Testis (tissue), 2 donors: Measurements from ENCODE around the gene RSPH9.

Experiments used
- POLR2A ChIP-seq: fragments of 450-650 bp; IDR thresholded peaks from one replicate; pipeline ENCODE4 v1.6.1; 2017; ENCODE audit warnings: antibody characterized with exemption, mild to moderate bottlenecking, moderate library complexity
- TF ChIP-seq, protein P1 (sequence below), 3 experiments: fragments of 450-650 bp in 2 of 3; fragments of 200-600 bp in 1 of 3; sonication (generic) in 1 of 3; IDR thresholded peaks; one replicate each; pipeline ENCODE4 v1.5.1; 2016 to 2019; ENCODE audit warnings: antibody characterized with exemption in 3 of 3, mild to moderate bottlenecking in 2 of 3, moderate library complexity in 1 of 3

GRCh38 chr6:43634702-43635303 lies 10.0 kb upstream of the RSPH9 start:
- no peak for TF ChIP-seq POLR2A
- TF ChIP-seq, protein P1, sequence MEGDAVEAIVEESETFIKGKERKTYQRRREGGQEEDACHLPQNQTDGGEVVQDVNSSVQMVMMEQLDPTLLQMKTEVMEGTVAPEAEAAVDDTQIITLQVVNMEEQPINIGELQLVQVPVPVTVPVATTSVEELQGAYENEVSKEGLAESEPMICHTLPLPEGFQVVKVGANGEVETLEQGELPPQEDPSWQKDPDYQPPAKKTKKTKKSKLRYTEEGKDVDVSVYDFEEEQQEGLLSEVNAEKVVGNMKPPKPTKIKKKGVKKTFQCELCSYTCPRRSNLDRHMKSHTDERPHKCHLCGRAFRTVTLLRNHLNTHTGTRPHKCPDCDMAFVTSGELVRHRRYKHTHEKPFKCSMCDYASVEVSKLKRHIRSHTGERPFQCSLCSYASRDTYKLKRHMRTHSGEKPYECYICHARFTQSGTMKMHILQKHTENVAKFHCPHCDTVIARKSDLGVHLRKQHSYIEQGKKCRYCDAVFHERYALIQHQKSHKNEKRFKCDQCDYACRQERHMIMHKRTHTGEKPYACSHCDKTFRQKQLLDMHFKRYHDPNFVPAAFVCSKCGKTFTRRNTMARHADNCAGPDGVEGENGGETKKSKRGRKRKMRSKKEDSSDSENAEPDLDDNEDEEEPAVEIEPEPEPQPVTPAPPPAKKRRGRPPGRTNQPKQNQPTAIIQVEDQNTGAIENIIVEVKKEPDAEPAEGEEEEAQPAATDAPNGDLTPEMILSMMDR (IDR thresholded peaks at IDR 0.05) = no peak
